Type B pancreatic cell (in vitro differentiated cells): ENCODE data around the gene IGF1. TPM values are rescaled to one million over a fixed set of nuclear protein-coding genes. Genes with fewer than 3 reads are reported as not detected.

Experiments used
- DNase-seq: peaks from one replicate; pipeline ENCODE4 v3.0.0; 2021; ENCODE audit warnings: mixed read lengths; ENCODE audit not compliant: unreplicated experiment; ENCODE audit errors: extremely low spot score
- H3K27ac Mint-ChIP-seq: 2 replicates; pipeline ENCODE4 v1.8.0; 2021; ENCODE audit warnings: mild to moderate bottlenecking, mixed read lengths
- H3K27me3 Mint-ChIP-seq: 2 replicates; pipeline ENCODE4 v1.8.0; 2021; ENCODE audit warnings: mixed read lengths
- H3K36me3 Mint-ChIP-seq: 2 replicates; pipeline ENCODE4 v1.8.0; 2021; ENCODE audit warnings: mixed read lengths
- H3K4me1 Mint-ChIP-seq: one replicate; pipeline ENCODE4 v1.8.0; 2021; ENCODE audit warnings: mixed read lengths; ENCODE audit not compliant: unreplicated experiment
- H3K4me3 Mint-ChIP-seq: 2 replicates; pipeline ENCODE4 v1.8.0; 2021; ENCODE audit warnings: mild to moderate bottlenecking, mixed read lengths
- H3K9me3 Mint-ChIP-seq: 2 replicates; pipeline ENCODE4 v1.8.0; 2021; ENCODE audit warnings: mixed read lengths
- total RNA-seq: library from RNA; stranded (reverse); gene quantifications from 2 replicates; pipeline ENCODE4 v1.2.1, GENCODE V29; 2021; ENCODE audit warnings: low replicate concordance
- TF ChIP-seq, protein P1 (sequence below): fragments of 200-600 bp; sonication (generic); conservative IDR thresholded peaks from 2 replicates; pipeline ENCODE4 v1.5.0; 2021; ENCODE audit warnings: antibody characterized with exemption, mild to moderate bottlenecking

Gene IGF1
- total RNA-seq, 1 donor from 2014 or later, result 16.1 TPM

DNA sequence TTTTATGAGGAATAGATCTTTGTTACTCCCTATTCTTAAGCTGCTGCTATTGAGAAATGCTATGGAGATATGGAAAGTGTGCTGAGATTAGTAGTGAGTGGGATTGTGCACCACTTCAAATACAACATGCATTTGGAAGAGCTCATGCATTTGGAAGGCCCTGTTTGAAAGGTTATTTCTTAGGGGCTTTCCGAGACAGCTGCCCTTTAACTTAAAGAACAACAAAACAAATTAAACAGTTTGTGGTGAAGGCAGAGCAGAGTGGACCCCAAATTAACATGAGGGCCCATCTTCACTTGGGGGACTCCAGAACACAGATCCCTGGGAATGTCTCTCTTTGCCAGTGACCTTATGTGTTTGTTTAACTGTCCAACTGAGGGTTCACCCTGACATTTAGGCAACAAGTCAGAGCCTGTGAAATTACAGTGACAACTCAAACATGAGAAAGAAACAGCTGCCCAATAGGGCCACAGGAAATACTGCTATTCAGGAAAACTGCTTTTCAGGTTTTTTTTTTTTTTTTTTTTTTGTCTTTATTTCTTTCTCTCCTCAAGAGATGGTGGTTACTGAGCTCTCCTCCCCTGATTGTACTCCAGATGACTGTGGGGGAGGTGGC is 41.4 kb upstream of the IGF1 start:
- no peak for DNase-seq
- H3K4me1 Mint-ChIP-seq, result peaks cover 17% of the 10 kb centered on the region
- no peaks in the 10 kb centered on the region for H3K36me3 Mint-ChIP-seq

DNA sequence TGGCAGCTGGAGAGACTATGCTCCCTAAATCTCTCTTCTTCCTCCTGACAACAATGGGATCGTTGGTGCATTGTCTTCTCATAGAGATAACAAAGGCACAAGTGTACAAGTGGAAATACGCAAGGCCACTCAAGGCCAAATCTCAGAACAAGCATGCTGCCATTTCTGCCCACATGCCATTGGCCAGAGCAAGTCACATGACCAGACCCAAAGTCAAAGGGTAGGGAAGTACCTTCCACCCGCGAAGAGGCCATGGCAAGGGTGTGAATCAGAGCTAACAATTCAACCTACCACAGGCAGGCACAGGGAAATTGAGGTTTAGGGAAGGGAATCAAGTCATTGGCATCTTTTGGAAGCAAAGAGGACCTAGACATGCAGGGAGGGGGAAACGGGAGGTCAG is 38.5 kb upstream of the IGF1 start:
- no peak for DNase-seq
- no peaks in the 10 kb centered on the region for H3K27me3 Mint-ChIP-seq
- no peak overlapping the region for H3K4me3 Mint-ChIP-seq
- H3K9me3 Mint-ChIP-seq, result no peaks in the 10 kb centered on the region
- H3K36me3 Mint-ChIP-seq, result no peaks in the 10 kb centered on the region
- H3K4me1 Mint-ChIP-seq, result peaks cover 7% of the 10 kb centered on the region
- TF ChIP-seq, protein P1, sequence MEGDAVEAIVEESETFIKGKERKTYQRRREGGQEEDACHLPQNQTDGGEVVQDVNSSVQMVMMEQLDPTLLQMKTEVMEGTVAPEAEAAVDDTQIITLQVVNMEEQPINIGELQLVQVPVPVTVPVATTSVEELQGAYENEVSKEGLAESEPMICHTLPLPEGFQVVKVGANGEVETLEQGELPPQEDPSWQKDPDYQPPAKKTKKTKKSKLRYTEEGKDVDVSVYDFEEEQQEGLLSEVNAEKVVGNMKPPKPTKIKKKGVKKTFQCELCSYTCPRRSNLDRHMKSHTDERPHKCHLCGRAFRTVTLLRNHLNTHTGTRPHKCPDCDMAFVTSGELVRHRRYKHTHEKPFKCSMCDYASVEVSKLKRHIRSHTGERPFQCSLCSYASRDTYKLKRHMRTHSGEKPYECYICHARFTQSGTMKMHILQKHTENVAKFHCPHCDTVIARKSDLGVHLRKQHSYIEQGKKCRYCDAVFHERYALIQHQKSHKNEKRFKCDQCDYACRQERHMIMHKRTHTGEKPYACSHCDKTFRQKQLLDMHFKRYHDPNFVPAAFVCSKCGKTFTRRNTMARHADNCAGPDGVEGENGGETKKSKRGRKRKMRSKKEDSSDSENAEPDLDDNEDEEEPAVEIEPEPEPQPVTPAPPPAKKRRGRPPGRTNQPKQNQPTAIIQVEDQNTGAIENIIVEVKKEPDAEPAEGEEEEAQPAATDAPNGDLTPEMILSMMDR, result no peak
- H3K27ac Mint-ChIP-seq, result no peak overlapping the region

More for the DNA sequence above, 41.4 kb upstream of the IGF1 start:
- TF ChIP-seq, protein P1, result no peak
- H3K27ac Mint-ChIP-seq, result no peak overlapping the region
- H3K9me3 Mint-ChIP-seq, result no peaks in the 10 kb centered on the region
- no peak overlapping the region for H3K4me3 Mint-ChIP-seq
- H3K27me3 Mint-ChIP-seq, result peaks cover 4% of the 10 kb centered on the region

DNA sequence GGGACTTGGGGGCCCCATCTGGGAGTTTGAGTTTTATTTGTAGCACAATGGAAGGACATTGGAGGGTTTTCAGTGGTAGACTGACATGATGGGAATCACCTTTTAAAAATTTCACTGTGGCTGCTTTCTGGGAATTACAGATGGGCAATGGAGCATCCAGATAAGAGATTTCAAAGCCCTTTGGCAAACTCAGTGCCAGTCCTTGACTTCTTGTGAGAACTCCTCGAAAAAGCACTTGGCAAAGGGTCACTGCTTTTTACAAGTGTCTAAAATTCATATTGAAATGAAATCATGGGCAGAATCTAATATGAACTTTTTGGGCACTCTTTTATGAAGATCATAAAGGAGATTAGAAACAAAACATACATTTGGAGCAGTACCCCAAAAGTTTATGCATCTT is 34.3 kb upstream of the IGF1 start:
- Mint-ChIP-seq H3K27ac (no peak overlapping the region), H3K36me3 (no peaks in the 10 kb centered on the region), H3K4me1 (no peaks in the 10 kb centered on the region), H3K4me3 (no peak overlapping the region), H3K27me3 (no peaks in the 10 kb centered on the region), H3K9me3 (peaks cover 4% of the 10 kb centered on the region)
- TF ChIP-seq, protein P1, result no peak
- DNase-seq, result no peak

DNA sequence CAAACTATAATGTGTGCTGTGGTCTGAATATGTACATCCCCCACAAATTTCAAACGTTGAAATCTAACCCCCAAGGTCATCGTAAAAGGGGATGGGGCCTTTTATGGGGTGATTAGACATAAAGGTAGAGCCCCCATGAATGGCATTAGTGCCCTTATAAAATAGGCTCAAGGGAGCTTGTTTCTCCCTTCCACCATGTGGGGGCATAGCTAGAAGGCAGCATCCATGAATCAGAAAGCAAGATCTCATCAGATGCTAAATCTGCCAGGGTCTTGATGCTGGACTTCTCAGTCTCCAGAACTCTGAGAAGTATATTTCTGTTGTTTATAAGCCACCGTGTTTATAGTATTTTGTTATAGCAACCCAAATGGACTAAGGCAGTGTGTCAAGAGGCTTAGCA is 33.4 kb upstream of the IGF1 start:
- TF ChIP-seq, protein P1, result no peak
- Mint-ChIP-seq H3K36me3 (no peaks in the 10 kb centered on the region), H3K9me3 (peaks cover 4% of the 10 kb centered on the region), H3K4me1 (no peaks in the 10 kb centered on the region), H3K27me3 (no peaks in the 10 kb centered on the region), H3K4me3 (no peak overlapping the region), H3K27ac (no peak overlapping the region)
- no peak for DNase-seq

DNA sequence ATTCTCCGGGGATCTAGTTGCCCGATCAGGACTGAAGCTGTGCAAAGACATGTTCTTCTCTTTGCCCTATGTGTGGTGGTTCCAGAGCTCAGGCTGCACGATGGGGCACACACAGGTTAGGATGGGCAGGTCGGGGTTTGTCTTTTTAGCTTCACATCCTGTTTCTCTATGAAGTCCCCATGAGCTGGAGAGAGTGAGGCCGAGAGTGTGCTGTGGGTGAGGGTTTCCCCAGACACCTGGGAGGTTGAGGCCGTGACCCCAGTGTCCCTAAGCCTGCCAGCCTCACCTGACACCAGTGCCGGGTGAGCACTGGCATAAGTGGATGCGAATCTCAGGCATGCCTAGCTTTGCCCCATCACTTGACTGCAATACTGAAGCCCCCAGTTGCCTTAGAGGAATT is 32.9 kb upstream of the IGF1 start:
- Mint-ChIP-seq H3K27ac (no peak overlapping the region), H3K36me3 (no peaks in the 10 kb centered on the region), H3K4me1 (no peaks in the 10 kb centered on the region), H3K27me3 (no peaks in the 10 kb centered on the region), H3K4me3 (no peak overlapping the region), H3K9me3 (peaks cover 4% of the 10 kb centered on the region)
- DNase-seq, result no peak
- TF ChIP-seq, protein P1, result no peak

DNA sequence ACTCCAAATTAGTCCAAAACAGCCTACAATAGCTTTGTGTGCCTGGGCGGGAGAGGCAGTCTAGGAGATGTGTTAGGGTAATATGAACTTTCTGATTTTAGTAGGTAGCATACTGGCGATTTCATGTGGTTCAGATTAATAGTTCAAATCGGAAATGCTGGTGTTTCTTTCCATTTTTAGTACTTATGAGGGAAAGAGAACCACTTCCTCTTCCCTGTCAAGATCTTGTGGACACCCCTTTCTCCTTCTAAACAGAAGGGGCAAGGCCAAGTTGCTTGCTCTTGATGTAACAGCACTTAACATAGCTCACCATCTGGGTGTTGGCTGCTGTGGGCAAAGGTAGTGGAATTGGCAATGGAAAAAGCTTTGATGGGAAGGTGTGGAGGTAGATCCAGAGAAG is 32.2 kb upstream of the IGF1 start:
- TF ChIP-seq, protein P1, result no peak
- H3K9me3 Mint-ChIP-seq, result peaks cover 4% of the 10 kb centered on the region
- H3K4me3 Mint-ChIP-seq, result no peak overlapping the region
- H3K4me1 Mint-ChIP-seq, result no peaks in the 10 kb centered on the region
- no peak for DNase-seq
- H3K27me3 Mint-ChIP-seq, result no peaks in the 10 kb centered on the region
- H3K27ac Mint-ChIP-seq, result no peak overlapping the region
- no peaks in the 10 kb centered on the region for H3K36me3 Mint-ChIP-seq
